HEK293 (cell line): Measurements from ENCODE around the gene LRRC27.

Experiments
- CTCF ChIA-PET: fragments of 350-600 bp; formaldehyde crosslinking; extraction: SDS; loops from one replicate; lab custom pipeline; 2021; ENCODE audit warnings: antibody characterized with exemption; lab: Yijun Ruan, JAX
- POLR2A ChIA-PET: fragments of 300-600 bp; formaldehyde crosslinking; extraction: SDS; loops from one replicate; lab custom pipeline; 2020; ENCODE audit warnings: antibody characterized with exemption, inconsistent platforms; lab: Yijun Ruan, JAX
- H3K27ac ChIP-seq: fragments of 200-500 bp; sonication (Bioruptor generic); 2 replicates; pipeline ENCODE4 v1.5.1; 2014; ENCODE audit warnings: low read depth, low read length, control low read depth, inconsistent platforms; ENCODE audit errors: extremely low read depth
- H3K36me3 ChIP-seq, 2 experiments: fragments of 200-500 bp in 1 of 2; sonication (Bioruptor generic) in 1 of 2; 1 replicate in 1 of 2; 2 replicates in 1 of 2; pipeline ENCODE4 v1.5.1; 2014 to 2017; ENCODE audit warnings: inconsistent platforms in 2 of 2, low read length in 2 of 2; ENCODE audit not compliant: control insufficient read depth in 2 of 2, insufficient read depth in 1 of 2
- H3K4me1 ChIP-seq: fragments of 200-500 bp; sonication (Bioruptor generic); 2 replicates; pipeline ENCODE4 v1.5.1; 2014; ENCODE audit warnings: mild to moderate bottlenecking, low read length, inconsistent platforms; ENCODE audit not compliant: control insufficient read depth, insufficient read depth
- H3K4me3 ChIP-seq: 2 replicates; pipeline ENCODE4 v1.5.1; 2011; ENCODE audit warnings: low read depth, mild to moderate bottlenecking, control low read depth, low read length, moderate library complexity
- H3K9me3 ChIP-seq: fragments of 200-500 bp; sonication (Bioruptor generic); 2 replicates; pipeline ENCODE4 v1.5.1; 2014; ENCODE audit warnings: low read depth, low read length, inconsistent platforms; ENCODE audit not compliant: control insufficient read depth, insufficient read depth
- BCL11B ChIP-seq: fragments of 450-650 bp; formaldehyde crosslinking; IDR thresholded peaks from 2 replicates; pipeline ENCODE4 v1.5.1; 2016; ENCODE audit warnings: low read depth, missing biosample characterization, missing genetic modification characterization
- GLIS1 ChIP-seq: fragments of 450-650 bp; formaldehyde crosslinking; IDR thresholded peaks from 2 replicates; pipeline ENCODE4 v1.5.1; 2016; ENCODE audit warnings: missing biosample characterization, missing genetic modification characterization
- GLIS2 ChIP-seq: fragments of 450-650 bp; formaldehyde crosslinking; IDR thresholded peaks from 2 replicates; pipeline ENCODE4 v1.5.1; 2016; ENCODE audit warnings: missing biosample characterization, missing genetic modification characterization
- KLF1 ChIP-seq: fragments of 450-650 bp; formaldehyde crosslinking; IDR thresholded peaks from 2 replicates; pipeline ENCODE4 v1.5.1; 2016; ENCODE audit warnings: missing biosample characterization, missing genetic modification characterization
- MYNN ChIP-seq: fragments of 450-650 bp; formaldehyde crosslinking; IDR thresholded peaks from 2 replicates; pipeline ENCODE4 v1.5.1; 2016; ENCODE audit warnings: missing biosample characterization, missing genetic modification characterization, borderline replicate concordance
- ZBTB1 ChIP-seq: fragments of 450-650 bp; formaldehyde crosslinking; IDR thresholded peaks from 2 replicates; pipeline ENCODE4 v1.5.1; 2016; ENCODE audit warnings: missing biosample characterization, missing genetic modification characterization
- ZBTB49 ChIP-seq: fragments of 450-650 bp; formaldehyde crosslinking; IDR thresholded peaks from 2 replicates; pipeline ENCODE4 v1.5.1; 2016; ENCODE audit warnings: missing biosample characterization, missing genetic modification characterization, low read depth
- ZIC2 ChIP-seq: fragments of 450-650 bp; formaldehyde crosslinking; IDR thresholded peaks from 2 replicates; pipeline ENCODE4 v1.5.1; 2016; ENCODE audit warnings: missing biosample characterization, missing genetic modification characterization
- ZNF121 ChIP-seq: fragments of 450-650 bp; formaldehyde crosslinking; IDR thresholded peaks from 2 replicates; pipeline ENCODE4 v1.5.1; 2016; ENCODE audit warnings: missing biosample characterization, missing genetic modification characterization
- ZNF155 ChIP-seq: fragments of 450-650 bp; formaldehyde crosslinking; IDR thresholded peaks from 2 replicates; pipeline ENCODE4 v1.5.1; 2016; ENCODE audit warnings: missing biosample characterization, missing genetic modification characterization
- ZNF488 ChIP-seq: fragments of 450-650 bp; formaldehyde crosslinking; IDR thresholded peaks from 2 replicates; pipeline ENCODE4 v1.5.1; 2016; ENCODE audit warnings: missing biosample characterization, missing genetic modification characterization
- ZNF544 ChIP-seq: fragments of 450-650 bp; formaldehyde crosslinking; IDR thresholded peaks from 2 replicates; pipeline ENCODE4 v1.5.0; 2017; ENCODE audit warnings: missing biosample characterization, missing genetic modification characterization
- ZNF777 ChIP-seq: fragments of 450-650 bp; formaldehyde crosslinking; IDR thresholded peaks from 2 replicates; pipeline ENCODE4 v1.5.1; 2017; ENCODE audit warnings: missing biosample characterization, missing genetic modification characterization, borderline replicate concordance
- ZNF791 ChIP-seq: fragments of 450-650 bp; formaldehyde crosslinking; IDR thresholded peaks from 2 replicates; pipeline ENCODE4 v1.5.1; 2016; ENCODE audit warnings: missing biosample characterization, missing genetic modification characterization
- TF ChIP-seq, protein P1 (sequence below): fragments of 450-650 bp; formaldehyde crosslinking; IDR thresholded peaks from 2 replicates; pipeline ENCODE4 v1.5.1; 2016; ENCODE audit warnings: missing biosample characterization, missing genetic modification characterization
- TF ChIP-seq, protein P2 (sequence below): fragments of 450-650 bp; formaldehyde crosslinking; IDR thresholded peaks from 2 replicates; pipeline ENCODE4 v1.5.1; 2016; ENCODE audit warnings: missing biosample characterization, missing genetic modification characterization, borderline replicate concordance

The LRRC27 gene

GRCh38 chr10:132413226-132414205, 81.5 kb downstream of the LRRC27 start:
- Histone ChIP-seq H3K9me3 (no peaks in the 10 kb centered on the region), H3K4me3 (no peak overlapping the region), H3K27ac (no peak overlapping the region), H3K36me3 (peaks cover 0 to 6% of the 10 kb centered on the region in 2 experiments; a peak in 1 of 3 replicates), H3K4me1 (peaks cover 3% of the 10 kb centered on the region; the same call in 1 of the 2 replicates)
- ChIA-PET POLR2A (no interaction called here), CTCF (interaction anchor here (0.6 kb wide), 1 partner anchor 306 kb away, joined by 3 read pairs; no protein-coding TSS in a partner anchor)
- TF ChIP-seq BCL11B (no peak), ZNF155 (tag by site-specific recombination) (no peak), ZIC2 (tag by site-specific recombination) (peak; percentile 61), KLF1 (tag by site-specific recombination) (peak; percentile 95), GLIS1 (tag by site-specific recombination) (peak; percentile 40)
- TF ChIP-seq, protein P1, sequence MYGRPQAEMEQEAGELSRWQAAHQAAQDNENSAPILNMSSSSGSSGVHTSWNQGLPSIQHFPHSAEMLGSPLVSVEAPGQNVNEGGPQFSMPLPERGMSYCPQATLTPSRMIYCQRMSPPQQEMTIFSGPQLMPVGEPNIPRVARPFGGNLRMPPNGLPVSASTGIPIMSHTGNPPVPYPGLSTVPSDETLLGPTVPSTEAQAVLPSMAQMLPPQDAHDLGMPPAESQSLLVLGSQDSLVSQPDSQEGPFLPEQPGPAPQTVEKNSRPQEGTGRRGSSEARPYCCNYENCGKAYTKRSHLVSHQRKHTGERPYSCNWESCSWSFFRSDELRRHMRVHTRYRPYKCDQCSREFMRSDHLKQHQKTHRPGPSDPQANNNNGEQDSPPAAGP (tag by site-specific recombination): peak; percentile 59; the same call in 1 of the 2 replicates

DNA sequence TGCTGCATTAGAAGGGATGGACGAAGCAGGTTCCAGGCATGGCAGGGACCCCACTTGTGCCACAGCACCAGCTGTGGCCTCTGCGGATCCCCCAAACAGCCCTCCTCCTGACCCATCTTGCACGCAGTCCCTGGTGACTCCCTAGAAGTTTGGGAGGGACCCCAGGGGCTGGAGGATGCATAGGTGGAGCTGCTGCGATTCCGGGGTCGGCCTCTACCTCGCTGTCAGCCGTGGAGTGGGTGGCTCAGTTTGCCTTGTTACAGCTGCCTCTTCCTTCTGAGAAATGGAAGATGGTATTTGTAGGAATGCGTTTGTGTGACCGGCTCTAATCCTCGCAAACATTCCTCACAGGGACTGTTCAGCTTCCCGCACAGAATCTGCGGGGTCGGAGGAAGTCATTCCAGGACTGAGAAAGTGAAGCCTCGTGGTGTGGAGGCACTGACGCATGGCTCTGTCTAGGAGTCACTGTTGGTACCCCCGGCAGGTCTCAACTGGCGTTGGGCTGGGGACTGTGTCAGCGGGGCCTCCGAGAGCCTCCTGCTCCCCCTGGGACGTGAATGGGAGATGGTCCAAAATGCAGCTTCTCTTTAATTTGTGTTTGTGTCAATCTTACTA, 82.5 kb downstream of the LRRC27 start:
- H3K36me3 ChIP-seq: peaks cover 0 to 6% of the 10 kb centered on the region in 2 experiments; a peak in 1 of 3 replicates
- H3K9me3 ChIP-seq: no peaks in the 10 kb centered on the region
- H3K4me1 ChIP-seq: peaks cover 3% of the 10 kb centered on the region; the same call in 1 of the 2 replicates
- H3K4me3 ChIP-seq: no peak overlapping the region
- no peak for TF ChIP-seq ZNF121 (tag by site-specific recombination)
- no peak for TF ChIP-seq ZNF791 (tag by site-specific recombination)
- no peak for TF ChIP-seq ZNF488
- TF ChIP-seq ZNF777 (tag by site-specific recombination): no peak
- TF ChIP-seq ZNF544: no peak
- TF ChIP-seq ZBTB1 (tag by site-specific recombination): no peak
- no peak for TF ChIP-seq MYNN
- TF ChIP-seq GLIS2 (tag by site-specific recombination): no peak
- TF ChIP-seq ZBTB49 (tag by site-specific recombination): no peak
- TF ChIP-seq, protein P2, sequence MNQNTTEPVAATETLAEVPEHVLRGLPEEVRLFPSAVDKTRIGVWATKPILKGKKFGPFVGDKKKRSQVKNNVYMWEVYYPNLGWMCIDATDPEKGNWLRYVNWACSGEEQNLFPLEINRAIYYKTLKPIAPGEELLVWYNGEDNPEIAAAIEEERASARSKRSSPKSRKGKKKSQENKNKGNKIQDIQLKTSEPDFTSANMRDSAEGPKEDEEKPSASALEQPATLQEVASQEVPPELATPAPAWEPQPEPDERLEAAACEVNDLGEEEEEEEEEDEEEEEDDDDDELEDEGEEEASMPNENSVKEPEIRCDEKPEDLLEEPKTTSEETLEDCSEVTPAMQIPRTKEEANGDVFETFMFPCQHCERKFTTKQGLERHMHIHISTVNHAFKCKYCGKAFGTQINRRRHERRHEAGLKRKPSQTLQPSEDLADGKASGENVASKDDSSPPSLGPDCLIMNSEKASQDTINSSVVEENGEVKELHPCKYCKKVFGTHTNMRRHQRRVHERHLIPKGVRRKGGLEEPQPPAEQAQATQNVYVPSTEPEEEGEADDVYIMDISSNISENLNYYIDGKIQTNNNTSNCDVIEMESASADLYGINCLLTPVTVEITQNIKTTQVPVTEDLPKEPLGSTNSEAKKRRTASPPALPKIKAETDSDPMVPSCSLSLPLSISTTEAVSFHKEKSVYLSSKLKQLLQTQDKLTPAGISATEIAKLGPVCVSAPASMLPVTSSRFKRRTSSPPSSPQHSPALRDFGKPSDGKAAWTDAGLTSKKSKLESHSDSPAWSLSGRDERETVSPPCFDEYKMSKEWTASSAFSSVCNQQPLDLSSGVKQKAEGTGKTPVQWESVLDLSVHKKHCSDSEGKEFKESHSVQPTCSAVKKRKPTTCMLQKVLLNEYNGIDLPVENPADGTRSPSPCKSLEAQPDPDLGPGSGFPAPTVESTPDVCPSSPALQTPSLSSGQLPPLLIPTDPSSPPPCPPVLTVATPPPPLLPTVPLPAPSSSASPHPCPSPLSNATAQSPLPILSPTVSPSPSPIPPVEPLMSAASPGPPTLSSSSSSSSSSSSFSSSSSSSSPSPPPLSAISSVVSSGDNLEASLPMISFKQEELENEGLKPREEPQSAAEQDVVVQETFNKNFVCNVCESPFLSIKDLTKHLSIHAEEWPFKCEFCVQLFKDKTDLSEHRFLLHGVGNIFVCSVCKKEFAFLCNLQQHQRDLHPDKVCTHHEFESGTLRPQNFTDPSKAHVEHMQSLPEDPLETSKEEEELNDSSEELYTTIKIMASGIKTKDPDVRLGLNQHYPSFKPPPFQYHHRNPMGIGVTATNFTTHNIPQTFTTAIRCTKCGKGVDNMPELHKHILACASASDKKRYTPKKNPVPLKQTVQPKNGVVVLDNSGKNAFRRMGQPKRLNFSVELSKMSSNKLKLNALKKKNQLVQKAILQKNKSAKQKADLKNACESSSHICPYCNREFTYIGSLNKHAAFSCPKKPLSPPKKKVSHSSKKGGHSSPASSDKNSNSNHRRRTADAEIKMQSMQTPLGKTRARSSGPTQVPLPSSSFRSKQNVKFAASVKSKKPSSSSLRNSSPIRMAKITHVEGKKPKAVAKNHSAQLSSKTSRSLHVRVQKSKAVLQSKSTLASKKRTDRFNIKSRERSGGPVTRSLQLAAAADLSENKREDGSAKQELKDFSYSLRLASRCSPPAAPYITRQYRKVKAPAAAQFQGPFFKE (tag by site-specific recombination): no peak
- POLR2A ChIA-PET: no interaction called here
- H3K27ac ChIP-seq: no peak overlapping the region
- CTCF ChIA-PET: no interaction called here
